K562 (cell line): ENCODE results near the gene ABI3BP. TPM values are rescaled to one million over a fixed set of nuclear protein-coding genes. Genes with fewer than 3 reads are reported as not detected.

Source experiments
- BMI1 ChIP-seq: fragments of 150-350 bp; IDR thresholded peaks from 2 replicates; pipeline ENCODE4 v1.6.1; 2014; ENCODE audit warnings: low read length
- CBFB ChIP-seq: sonication (generic); formaldehyde crosslinking; IDR thresholded peaks from 2 replicates; pipeline ENCODE4 v1.4.0; 2020; ENCODE audit warnings: mild to moderate bottlenecking, missing genetic modification reagents
- CHAMP1 ChIP-seq: fragments of 450-650 bp; IDR thresholded peaks from 2 replicates; pipeline ENCODE4 v1.6.1; 2016; ENCODE audit warnings: mild to moderate bottlenecking
- PYGO2 ChIP-seq: fragments of 450-650 bp; IDR thresholded peaks from 2 replicates; pipeline ENCODE4 v1.6.1; 2016; ENCODE audit warnings: mild to moderate bottlenecking, missing genetic modification characterization, moderate library complexity, missing compliant biosample characterization
- SIN3B ChIP-seq: fragments of 450-650 bp; IDR thresholded peaks from 2 replicates; pipeline ENCODE4 v1.6.1; 2017; ENCODE audit warnings: low read depth, mild to moderate bottlenecking, moderate library complexity
- SMAD3 ChIP-seq: fragments of 450-650 bp; formaldehyde crosslinking; conservative IDR thresholded peaks from 2 replicates; pipeline ENCODE4 v1.4.0; 2020; ENCODE audit warnings: mild to moderate bottlenecking
- SP1 ChIP-seq: sonication (generic); formaldehyde crosslinking; IDR thresholded peaks from 2 replicates; pipeline ENCODE4 v1.8.1; 2022; ENCODE audit warnings: mild to moderate bottlenecking, missing genetic modification reagents
- TEAD2 ChIP-seq: fragments of 450-650 bp; IDR thresholded peaks from 2 replicates; pipeline ENCODE4 v1.6.1; 2016; ENCODE audit warnings: missing genetic modification characterization, control low read depth, missing compliant biosample characterization
- UBTF ChIP-seq, 2 experiments: IDR thresholded peaks; 2 replicates each; pipeline ENCODE4 v1.6.1; 2012; ENCODE audit warnings: improper control_type of control experiment in 2 of 2, low read depth in 2 of 2, low read length in 2 of 2, borderline replicate concordance in 1 of 2
- VEZF1 ChIP-seq: fragments of 200-800 bp; sonication (Bioruptor generic); IDR thresholded peaks from 2 replicates; pipeline ENCODE4 v1.6.1; 2017; ENCODE audit warnings: missing genetic modification characterization, missing compliant biosample characterization
- XRCC5 ChIP-seq: fragments of 200-400 bp; formaldehyde crosslinking; IDR thresholded peaks from 2 replicates; pipeline ENCODE4 v1.6.1; 2017; ENCODE audit warnings: low read depth, mild to moderate bottlenecking, low read length
- ZC3H8 ChIP-seq: fragments of 450-650 bp; IDR thresholded peaks from 2 replicates; pipeline ENCODE4 v1.6.1; 2017
- ZNF197 ChIP-seq: fragments of 200-800 bp; sonication (Bioruptor generic); IDR thresholded peaks from 2 replicates; pipeline ENCODE4 v1.6.1; 2016; ENCODE audit warnings: low read depth, missing genetic modification characterization, missing compliant biosample characterization
- polyA plus RNA-seq, 8 experiments: library from polyadenylated mRNA; depleted of rRNA in 4 of 8; stranded (reverse) in 5 of 8; unstranded in 3 of 8; fragments of >200 nt; fragmentation: Nextera tagmentation in 2 of 8; fragmentation: Illumina TruSeq in 1 of 8; extraction: Ambion mirVana in 2 of 8; extraction: Trizol in 1 of 8; gene quantifications; 2 replicates each; pipeline versions ENCODE4 v1.2.1 to v1.2.3, GENCODE V29; 2011 to 2014; ENCODE audit warnings: inconsistent platforms in 1 of 8, missing spikeins in 1 of 8
- total RNA-seq, 7 experiments: library from RNA; depleted of rRNA in 6 of 7; stranded (reverse); fragments of >200 nt in 6 of 7; fragmentation: Illumina TruSeq in 2 of 7; extraction: Trizol in 2 of 7; gene quantifications; 2 replicates each; pipeline versions ENCODE4 v1.2.1 to v1.2.3, GENCODE V29; 2011 to 2021; ENCODE audit warnings: low replicate concordance in 1 of 7

The ABI3BP gene
- total and polyA plus RNA-seq, 9 of the 15 experiments (the other 6 are each of a cell fraction or from before 2014, with no cell fraction given), result 0.01 to 0.24 (median 0.06) TPM; not detected in 5

GRCh38 chr3:100725935-100726513 is 267.2 kb downstream of the ABI3BP start (continued):
- TF ChIP-seq CHAMP1 (no peak), SMAD3 (CRISPR knock-in tag) (no peak), CBFB (CRISPR knock-in tag) (no peak), ZC3H8 (no peak), TEAD2 (tag) (no peak), SIN3B (no peak), BMI1 (no peak), PYGO2 (no peak), ZNF197 (CRISPR knock-in tag) (no peak), XRCC5 (no peak), UBTF (IDR thresholded peaks at IDR 0.05; ENCODE audit: borderline replicate concordance in 1 of 2, low read depth in 2 of 2, low read length in 2 of 2) (no peak), VEZF1 (CRISPR knock-in tag) (no peak), SP1 (CRISPR knock-in tag) (no peak)
